Measurements from ENCODE around the gene FOXF1.

The FOXF1 gene

GRCh38 chr16:86549076-86549892, 39.0 kb downstream of the FOXF1 start:
- ChIA-PET POLR2A (interaction anchor here (1.3 kb wide), 1 partner anchor 8 kb away, joined by 3 read pairs; no protein-coding TSS in a partner anchor), CTCF (no interaction called here)
- no peak for TF ChIP-seq BHLHE40 (IDR thresholded peaks at IDR 0.05; ENCODE audit: borderline replicate concordance)
- TF ChIP-seq L3MBTL2 (conservative IDR thresholded peaks at IDR 0.05): no peak
- no peak for DNase-seq (ENCODE audit: extremely low spot score)

- ChIA-PET CTCF (no interaction called here), POLR2A (interaction anchor here (1.3 kb wide), 1 partner anchor 8 kb away, joined by 3 read pairs; no protein-coding TSS in a partner anchor)
- no peak for DNase-seq (ENCODE audit: extremely low spot score)
- no peak for TF ChIP-seq FOXK2 (IDR thresholded peaks at IDR 0.05)
- no peak for TF ChIP-seq FOXA1 (IDR thresholded peaks at IDR 0.05)
- TF ChIP-seq PKNOX1 (IDR thresholded peaks at IDR 0.05): no peak
- no peak for TF ChIP-seq SUZ12 (IDR thresholded peaks at IDR 0.05)
- TF ChIP-seq ZNF384 (IDR thresholded peaks at IDR 0.05): no peak
- no peak for TF ChIP-seq BHLHE40 (IDR thresholded peaks at IDR 0.05; ENCODE audit: borderline replicate concordance)
- TF ChIP-seq LEF1 (IDR thresholded peaks at IDR 0.05; ENCODE audit: borderline replicate concordance): no peak
- no peak for TF ChIP-seq L3MBTL2 (conservative IDR thresholded peaks at IDR 0.05)
- TF ChIP-seq SP1 (IDR thresholded peaks at IDR 0.05): no peak
- no peak for TF ChIP-seq FOXM1 (IDR thresholded peaks at IDR 0.05; ENCODE audit: borderline replicate concordance)
- TF ChIP-seq NFRKB (IDR thresholded peaks at IDR 0.05): no peak
- TF ChIP-seq ELF4 (IDR thresholded peaks at IDR 0.05): no peak
- no peak for TF ChIP-seq TARDBP (IDR thresholded peaks at IDR 0.05)
- TF ChIP-seq ARNT (IDR thresholded peaks at IDR 0.05): no peak
- TF ChIP-seq HDGF (IDR thresholded peaks at IDR 0.05; ENCODE audit: borderline replicate concordance): no peak
- TF ChIP-seq CTBP1 (IDR thresholded peaks at IDR 0.05; ENCODE audit: borderline replicate concordance): no peak
Observed at GRCh38 chr16:86549893-86550190, 39.5 kb downstream of the FOXF1 start.

- no peak for DNase-seq (ENCODE audit: extremely low spot score)
- TF ChIP-seq ARNT (IDR thresholded peaks at IDR 0.05): no peak
- TF ChIP-seq L3MBTL2 (conservative IDR thresholded peaks at IDR 0.05): no peak
- TF ChIP-seq LEF1 (IDR thresholded peaks at IDR 0.05; ENCODE audit: borderline replicate concordance): no peak
- no peak for TF ChIP-seq TARDBP (IDR thresholded peaks at IDR 0.05)
- TF ChIP-seq SP1 (IDR thresholded peaks at IDR 0.05): no peak
- no peak for TF ChIP-seq PKNOX1 (IDR thresholded peaks at IDR 0.05)
- no peak for TF ChIP-seq SUZ12 (IDR thresholded peaks at IDR 0.05)
- no peak for TF ChIP-seq CTBP1 (IDR thresholded peaks at IDR 0.05; ENCODE audit: borderline replicate concordance)
- no peak for TF ChIP-seq ZNF384 (IDR thresholded peaks at IDR 0.05)
- TF ChIP-seq FOXK2 (IDR thresholded peaks at IDR 0.05): no peak
- no peak for TF ChIP-seq NFRKB (IDR thresholded peaks at IDR 0.05)
- no peak for TF ChIP-seq FOXA1 (IDR thresholded peaks at IDR 0.05)
- no peak for TF ChIP-seq ELF4 (IDR thresholded peaks at IDR 0.05)
- TF ChIP-seq HDGF (IDR thresholded peaks at IDR 0.05; ENCODE audit: borderline replicate concordance): no peak
- no peak for TF ChIP-seq FOXM1 (IDR thresholded peaks at IDR 0.05; ENCODE audit: borderline replicate concordance)
- no peak for TF ChIP-seq BHLHE40 (IDR thresholded peaks at IDR 0.05; ENCODE audit: borderline replicate concordance)
- ChIA-PET POLR2A (interaction anchor here (1.3 kb wide), 1 partner anchor 9 kb away, joined by 3 read pairs; no protein-coding TSS in a partner anchor), CTCF (no interaction called here)
Observed at GRCh38 chr16:86550281-86550680, 40.0 kb downstream of the FOXF1 start.

GRCh38 chr16:86553356-86553755, 43.0 kb downstream of the FOXF1 start:
- TF ChIP-seq LEF1 (IDR thresholded peaks at IDR 0.05; ENCODE audit: borderline replicate concordance) (no peak), ARNT (IDR thresholded peaks at IDR 0.05) (no peak), FOXA1 (IDR thresholded peaks at IDR 0.05) (no peak), TARDBP (IDR thresholded peaks at IDR 0.05) (no peak), SP1 (IDR thresholded peaks at IDR 0.05) (no peak), SUZ12 (IDR thresholded peaks at IDR 0.05) (no peak), ELF4 (IDR thresholded peaks at IDR 0.05) (no peak), FOXM1 (IDR thresholded peaks at IDR 0.05; ENCODE audit: borderline replicate concordance) (no peak), FOXK2 (IDR thresholded peaks at IDR 0.05) (no peak)
- DNase-seq (ENCODE audit: extremely low spot score): no peak
- POLR2A ChIA-PET: interaction anchor here (0.9 kb wide), 1 partner anchor 704 kb away, joined by 3 read pairs; no protein-coding TSS in a partner anchor
- CTCF ChIA-PET: no interaction called here

- DNase-seq (ENCODE audit: extremely low spot score): no peak
- POLR2A ChIA-PET: interaction anchor here (0.8 to 1.5 kb wide), 3 partner anchors 16 to 489 kb away, joined by 3 read pairs; no protein-coding TSS in a partner anchor
- no peak for TF ChIP-seq ELF4 (IDR thresholded peaks at IDR 0.05)
- TF ChIP-seq ARNT (IDR thresholded peaks at IDR 0.05): no peak
- no peak for TF ChIP-seq SUZ12 (IDR thresholded peaks at IDR 0.05)
- TF ChIP-seq HDGF (IDR thresholded peaks at IDR 0.05; ENCODE audit: borderline replicate concordance): no peak
- no peak for TF ChIP-seq SP1 (IDR thresholded peaks at IDR 0.05)
- no peak for TF ChIP-seq PKNOX1 (IDR thresholded peaks at IDR 0.05)
- TF ChIP-seq FOXM1 (IDR thresholded peaks at IDR 0.05; ENCODE audit: borderline replicate concordance): no peak
- CTCF ChIA-PET: interaction anchor here (1.0 kb wide), 1 partner anchor 724 kb away, joined by 3 read pairs; no protein-coding TSS in a partner anchor
Observed at GRCh38 chr16:86554599-86554916, 44.2 kb downstream of the FOXF1 start.

All from HEK293T (cell line).